MM.1S (cell line): Measurements from ENCODE around the gene AMZ1.
"Not testable (repeated sequence)": the region's sequence is repeated elsewhere in the genome, so short reads cannot be mapped to it uniquely, and the experiment has no call there.

Experiments used
- DNase-seq: peaks from one replicate; pipeline ENCODE4 v3.0.0-alpha.2; 2015
- H2AFZ ChIP-seq: fragments of 300-600 bp; sonication (generic); 2 replicates; pipeline ENCODE4 v1.6.0; 2016; ENCODE audit warnings: antibody characterized with exemption, low read length
- H3F3A ChIP-seq: fragments of 300-600 bp; sonication (generic); 2 replicates; pipeline ENCODE4 v1.6.1; 2016; ENCODE audit warnings: mild to moderate bottlenecking, antibody characterized with exemption, low read length, moderate library complexity, mixed read lengths; ENCODE audit not compliant: insufficient read depth
- H3K27ac ChIP-seq: fragments of 300-600 bp; sonication (generic); 2 replicates; pipeline ENCODE4 v1.5.1; 2016; ENCODE audit warnings: mild to moderate bottlenecking, low read length
- H3K27me3 ChIP-seq: fragments of 300-600 bp; sonication (generic); replicated peaks from 2 replicates; pipeline ENCODE4 v1.6.0; 2016; ENCODE audit warnings: low read length; ENCODE audit not compliant: insufficient read depth
- H3K36me3 ChIP-seq: fragments of 300-600 bp; sonication (generic); replicated peaks from 2 replicates; pipeline ENCODE4 v1.6.1; 2016; ENCODE audit warnings: mild to moderate bottlenecking, low read length, mixed read lengths; ENCODE audit not compliant: insufficient read depth
- H3K4me1 ChIP-seq: fragments of 300-600 bp; sonication (generic); 2 replicates; pipeline ENCODE4 v1.6.1; 2016; ENCODE audit warnings: low read length, mixed read lengths
- H3K4me2 ChIP-seq: fragments of 300-600 bp; sonication (generic); 2 replicates; pipeline ENCODE4 v1.6.0; 2016; ENCODE audit warnings: low read depth, low read length
- H3K4me3 ChIP-seq: fragments of 300-600 bp; sonication (generic); 2 replicates; pipeline ENCODE4 v1.5.1; 2016; ENCODE audit warnings: low read length, mixed read lengths
- H3K79me2 ChIP-seq: fragments of 300-600 bp; sonication (generic); 2 replicates; pipeline ENCODE4 v1.6.1; 2016; ENCODE audit warnings: mixed run types, low read length, mixed read lengths
- H3K9ac ChIP-seq: fragments of 300-600 bp; sonication (generic); 2 replicates; pipeline ENCODE4 v1.6.1; 2016; ENCODE audit warnings: low read length, mixed read lengths
- H3K9me2 ChIP-seq: fragments of 300-600 bp; sonication (generic); replicated peaks from 2 replicates; pipeline ENCODE4 v1.6.1; 2016; ENCODE audit warnings: mild to moderate bottlenecking, low read length, mixed read lengths; ENCODE audit not compliant: insufficient read depth
- H3K9me3 ChIP-seq: fragments of 300-600 bp; sonication (generic); replicated peaks from 2 replicates; pipeline ENCODE4 v1.6.1; 2016; ENCODE audit warnings: mild to moderate bottlenecking, low read length, mixed read lengths; ENCODE audit not compliant: insufficient read depth
- H4K20me1 ChIP-seq: fragments of 300-600 bp; sonication (generic); 2 replicates; pipeline ENCODE4 v1.6.1; 2016; ENCODE audit warnings: mild to moderate bottlenecking, low read length, moderate library complexity, mixed read lengths; ENCODE audit not compliant: insufficient read depth
- EZH2 ChIP-seq: fragments of 300-600 bp; sonication (generic); optimal IDR thresholded peaks from 2 replicates; pipeline ENCODE3; 2017; ENCODE audit warnings: low read depth, mild to moderate bottlenecking, antibody characterized with exemption, low read length, mixed read lengths
- EZH2phosphoT487 ChIP-seq: fragments of 300-600 bp; sonication (generic); IDR thresholded peaks from 2 replicates; pipeline ENCODE4 v1.6.1; 2018; ENCODE audit warnings: antibody characterized with exemption, low read length
- TF ChIP-seq, protein P1 (sequence below): fragments of 300-600 bp; sonication (generic); IDR thresholded peaks from 2 replicates; pipeline ENCODE4 v1.5.1; 2016; ENCODE audit warnings: antibody characterized with exemption, low read length, mixed read lengths

Gene AMZ1

GRCh38 chr7:2675256-2675764 is 12.7 kb upstream of the AMZ1 start:
- no peaks in the 10 kb centered on the region for H3K9me2 ChIP-seq
- no peaks in the 10 kb centered on the region for H3K9me3 ChIP-seq
- DNase-seq: no peak
- no peaks in the 10 kb centered on the region for H3K36me3 ChIP-seq
- H2AFZ ChIP-seq: no peak overlapping the region
- no peaks in the 10 kb centered on the region for H3F3A ChIP-seq
- H3K9ac ChIP-seq: no peak overlapping the region
- H3K4me3 ChIP-seq: no peak overlapping the region
- no peak overlapping the region for H3K4me2 ChIP-seq
- H3K79me2 ChIP-seq: no peaks in the 10 kb centered on the region
- H3K4me1 ChIP-seq: no peaks in the 10 kb centered on the region
- no peaks in the 10 kb centered on the region for H4K20me1 ChIP-seq
- no peak overlapping the region for H3K27ac ChIP-seq
- TF ChIP-seq, protein P1, sequence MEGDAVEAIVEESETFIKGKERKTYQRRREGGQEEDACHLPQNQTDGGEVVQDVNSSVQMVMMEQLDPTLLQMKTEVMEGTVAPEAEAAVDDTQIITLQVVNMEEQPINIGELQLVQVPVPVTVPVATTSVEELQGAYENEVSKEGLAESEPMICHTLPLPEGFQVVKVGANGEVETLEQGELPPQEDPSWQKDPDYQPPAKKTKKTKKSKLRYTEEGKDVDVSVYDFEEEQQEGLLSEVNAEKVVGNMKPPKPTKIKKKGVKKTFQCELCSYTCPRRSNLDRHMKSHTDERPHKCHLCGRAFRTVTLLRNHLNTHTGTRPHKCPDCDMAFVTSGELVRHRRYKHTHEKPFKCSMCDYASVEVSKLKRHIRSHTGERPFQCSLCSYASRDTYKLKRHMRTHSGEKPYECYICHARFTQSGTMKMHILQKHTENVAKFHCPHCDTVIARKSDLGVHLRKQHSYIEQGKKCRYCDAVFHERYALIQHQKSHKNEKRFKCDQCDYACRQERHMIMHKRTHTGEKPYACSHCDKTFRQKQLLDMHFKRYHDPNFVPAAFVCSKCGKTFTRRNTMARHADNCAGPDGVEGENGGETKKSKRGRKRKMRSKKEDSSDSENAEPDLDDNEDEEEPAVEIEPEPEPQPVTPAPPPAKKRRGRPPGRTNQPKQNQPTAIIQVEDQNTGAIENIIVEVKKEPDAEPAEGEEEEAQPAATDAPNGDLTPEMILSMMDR: no peak
- no peak for TF ChIP-seq EZH2phosphoT487
- no peak for TF ChIP-seq EZH2
- peaks cover 34% of the 10 kb centered on the region for H3K27me3 ChIP-seq

GRCh38 chr7:2676576-2676975 is 11.4 kb upstream of the AMZ1 start:
- not testable (repeated sequence) for DNase-seq, H3K9me3 ChIP-seq, H3K79me2 ChIP-seq, H3K4me1 ChIP-seq, H3K4me2 ChIP-seq, H3K4me3 ChIP-seq, H3K27ac ChIP-seq, H3K9ac ChIP-seq, H3F3A ChIP-seq, H3K9me2 ChIP-seq, H2AFZ ChIP-seq, H3K36me3 ChIP-seq, H4K20me1 ChIP-seq
- H3K27me3 ChIP-seq: peaks cover 41% of the 10 kb centered on the region

DNA sequence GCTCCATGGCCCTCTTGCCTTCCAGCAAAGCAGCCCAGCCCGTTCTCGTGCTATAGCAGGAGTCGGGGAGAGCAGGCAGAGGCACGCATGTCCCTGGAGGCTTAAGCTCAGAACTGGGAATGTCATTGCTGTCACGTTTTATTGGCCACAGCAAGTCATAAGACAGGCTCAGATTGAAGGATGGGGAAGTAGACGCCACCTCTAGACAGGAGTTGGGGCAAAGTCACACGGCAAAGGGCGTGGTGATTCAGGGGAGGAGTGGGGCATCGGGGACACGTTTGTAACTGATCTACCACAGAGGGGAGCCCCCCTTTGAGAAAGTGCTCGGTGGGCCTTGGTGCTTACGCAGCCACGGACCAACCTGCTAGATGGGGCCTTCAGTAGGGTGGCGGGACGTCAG is 9.5 kb upstream of the AMZ1 start:
- H3K9ac ChIP-seq, H3K36me3 ChIP-seq, H4K20me1 ChIP-seq, H3K4me3 ChIP-seq, H3K9me3 ChIP-seq, H3F3A ChIP-seq, H3K79me2 ChIP-seq, H2AFZ ChIP-seq, H3K27ac ChIP-seq, H3K9me2 ChIP-seq, H3K4me2 ChIP-seq, DNase-seq, H3K4me1 ChIP-seq: not testable (repeated sequence)
- H3K27me3 ChIP-seq: peaks cover 51% of the 10 kb centered on the region

DNA sequence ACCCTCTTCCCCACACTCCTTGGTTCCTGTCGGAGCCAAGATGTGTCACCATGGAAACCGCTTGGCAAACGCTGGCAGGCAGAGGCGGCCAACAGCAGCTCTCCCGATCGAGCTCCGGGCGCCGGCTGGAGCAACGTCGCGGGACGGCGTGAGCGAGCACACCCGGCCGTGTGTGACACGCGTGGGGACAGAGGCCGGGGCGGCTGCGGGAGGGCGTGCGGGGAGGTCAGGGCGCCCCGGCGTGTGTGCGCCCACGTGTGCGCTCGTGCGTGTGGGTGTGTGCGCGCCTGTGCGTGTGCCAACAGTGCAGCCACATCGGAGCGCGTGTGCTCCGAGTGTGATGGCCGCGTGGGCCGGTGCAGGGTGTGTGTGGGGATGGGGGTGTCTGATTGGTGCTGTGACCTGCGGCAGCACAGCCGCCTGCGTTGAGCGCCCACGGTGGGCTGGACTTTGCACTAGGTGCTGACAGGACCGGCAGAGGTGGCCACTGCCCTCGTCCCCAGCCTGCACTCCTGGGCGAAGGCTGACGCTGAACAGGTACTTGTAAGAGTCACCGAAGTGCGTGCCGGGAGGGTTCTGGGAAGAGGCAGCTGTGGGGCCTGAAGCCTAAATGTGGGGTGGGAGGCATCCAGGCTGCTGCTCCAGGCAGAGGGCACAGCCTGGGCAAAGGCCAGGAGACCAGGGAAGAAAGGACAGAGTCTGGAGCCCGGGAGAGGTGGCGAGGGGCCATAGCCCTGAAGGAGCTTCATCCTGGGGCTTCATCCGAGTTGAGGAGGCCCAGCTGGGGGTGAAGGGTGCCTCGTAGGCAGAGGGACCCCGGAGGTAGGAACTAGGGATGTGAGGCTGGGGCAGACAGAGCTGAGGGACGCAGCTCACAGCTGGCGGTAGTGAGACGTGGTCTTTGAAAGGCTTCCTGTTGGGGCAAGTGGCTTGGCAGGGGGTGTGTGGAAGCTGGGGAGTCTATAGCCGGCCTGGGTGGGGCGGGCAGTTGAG is 8.6 kb upstream of the AMZ1 start:
- H3K9ac ChIP-seq, H3K4me2 ChIP-seq, H3K36me3 ChIP-seq: not testable (repeated sequence)

More for the DNA sequence above, 8.6 kb upstream of the AMZ1 start:
- H4K20me1 ChIP-seq, H3K9me3 ChIP-seq, H3K4me3 ChIP-seq, H2AFZ ChIP-seq, H3K4me1 ChIP-seq, H3K27ac ChIP-seq, DNase-seq, H3K79me2 ChIP-seq, H3K9me2 ChIP-seq, H3F3A ChIP-seq: not testable (repeated sequence)
- H3K27me3 ChIP-seq: peaks cover 51% of the 10 kb centered on the region
